IPS DF 6.9 (cell line): ENCODE measurements around the gene C16orf54.
"Not testable (repeated sequence)": the region's sequence is repeated elsewhere in the genome, so short reads cannot be mapped to it uniquely, and the experiment has no call there.

Experiments
- DNase-seq: peaks from one replicate; pipeline ENCODE4 v3.0.0-alpha.2; 2013; ENCODE audit warnings: low read depth, low spot score
- H3K27ac ChIP-seq: one replicate; pipeline ENCODE4 v1.5.1; 2013; ENCODE audit warnings: low read length, control low read depth
- H3K27me3 ChIP-seq: 2 replicates; pipeline ENCODE4 v1.6.1; 2013; ENCODE audit warnings: mild to moderate bottlenecking, low read length; ENCODE audit not compliant: control insufficient read depth, insufficient read depth
- H3K36me3 ChIP-seq: 2 replicates; pipeline ENCODE4 v1.6.1; 2013; ENCODE audit warnings: low read length; ENCODE audit not compliant: control insufficient read depth, insufficient read depth
- H3K4me1 ChIP-seq: 2 replicates; pipeline ENCODE4 v1.6.1; 2013; ENCODE audit warnings: low read length; ENCODE audit not compliant: control insufficient read depth, insufficient read depth
- H3K4me3 ChIP-seq: 2 replicates; pipeline ENCODE4 v1.5.1; 2013; ENCODE audit warnings: mild to moderate bottlenecking, low read length
- H3K9me3 ChIP-seq: 2 replicates; pipeline ENCODE4 v1.6.1; 2013; ENCODE audit warnings: low read length, inconsistent platforms; ENCODE audit not compliant: control insufficient read depth, insufficient read depth
- WGBS: extraction: QIAGEN DNeasy Blood & Tissue Kit; methylation state at CpG from one replicate; pipeline ENCODE4 v1.1.7; 2013; ENCODE audit warnings: mixed read lengths, missing lambda C conversion rate; ENCODE audit not compliant: insufficient read length, insufficient coverage; 5-methylcytosine and 5-hydroxymethylcytosine counted together

Gene C16orf54

GRCh38 chr16:29739927-29740629 is 5.7 kb downstream of the C16orf54 start:
- not testable (repeated sequence) for H3K27me3 ChIP-seq, H3K9me3 ChIP-seq, H3K4me1 ChIP-seq, DNase-seq, H3K36me3 ChIP-seq, H3K27ac ChIP-seq, H3K4me3 ChIP-seq
- WGBS, result 100% methylated on average over 1 of the region's 6 CpGs

GRCh38 chr16:29738514-29738913 is 7.3 kb downstream of the C16orf54 start:
- no peaks in the 10 kb centered on the region for H3K9me3 ChIP-seq
- H3K27me3 ChIP-seq, result no peaks in the 10 kb centered on the region
- no peak overlapping the region for H3K27ac ChIP-seq
- no peak overlapping the region for H3K4me3 ChIP-seq
- no peak for DNase-seq
- peaks cover 14% of the 10 kb centered on the region; the same call in 1 of the 2 replicates for H3K36me3 ChIP-seq
- WGBS, result no CpG with 5 or more reads among the region's 2 CpGs
- H3K4me1 ChIP-seq, result no peaks in the 10 kb centered on the region; the same call in 1 of the 2 replicates

DNA sequence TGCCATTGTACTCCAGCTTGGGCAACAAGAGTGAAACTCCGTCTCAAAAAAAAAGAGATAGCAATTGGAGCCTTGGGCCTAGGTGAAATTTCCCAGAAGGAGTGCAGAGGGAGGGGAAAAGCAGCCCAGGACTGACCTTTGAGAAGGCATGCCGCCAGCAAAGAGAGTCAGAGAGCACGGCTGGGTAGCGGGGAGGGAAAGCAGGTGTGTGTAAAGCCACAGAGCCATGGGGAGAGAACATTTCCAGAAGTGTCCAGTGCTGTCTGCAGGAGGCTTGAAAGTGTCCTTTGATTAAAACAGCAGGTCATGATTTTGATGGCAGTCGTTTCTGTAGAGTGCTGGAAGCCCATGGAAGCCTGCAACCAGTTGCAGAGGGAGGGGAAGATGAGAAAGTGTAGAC is 8.1 kb downstream of the C16orf54 start:
- no peak for DNase-seq
- H3K27me3 ChIP-seq, result no peaks in the 10 kb centered on the region
- H3K36me3 ChIP-seq, result peaks cover 16% of the 10 kb centered on the region; the same call in 1 of the 2 replicates
- no peaks in the 10 kb centered on the region; the same call in 1 of the 2 replicates for H3K4me1 ChIP-seq
- no CpG with 5 or more reads among the region's 5 CpGs for WGBS
- no peaks in the 10 kb centered on the region for H3K9me3 ChIP-seq
- no peak overlapping the region for H3K4me3 ChIP-seq
- no peak overlapping the region for H3K27ac ChIP-seq

- Histone ChIP-seq H3K4me1 (no peaks in the 10 kb centered on the region; the same call in 1 of the 2 replicates), H3K36me3 (peaks cover 18% of the 10 kb centered on the region; the same call in 1 of the 2 replicates), H3K9me3 (no peaks in the 10 kb centered on the region), H3K4me3 (no peak overlapping the region), H3K27ac (no peak overlapping the region), H3K27me3 (no peaks in the 10 kb centered on the region)
- DNase-seq, result no peak
- no CpG with 5 or more reads among the region's 6 CpGs for WGBS
Observed at GRCh38 chr16:29736764-29737163, 9.0 kb downstream of the C16orf54 start.

DNA sequence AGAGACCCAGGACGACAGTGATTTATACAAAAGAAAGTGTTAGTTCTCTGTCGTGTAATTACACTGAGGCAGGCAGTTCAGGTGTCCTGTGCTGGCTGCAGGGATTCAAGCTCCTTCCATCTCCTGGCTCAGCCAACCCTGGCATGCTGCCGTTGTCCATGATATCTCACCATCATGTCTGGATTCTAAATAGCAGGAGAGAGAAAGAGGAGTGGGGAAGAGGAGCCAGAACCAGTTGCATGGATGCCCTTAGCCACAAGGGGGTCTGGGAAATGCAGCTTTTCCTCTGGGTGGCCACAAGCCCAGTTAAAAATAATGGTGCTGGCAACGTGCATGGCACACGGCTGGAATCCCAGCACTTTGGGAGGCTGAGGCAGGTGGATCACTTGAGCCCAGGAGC is 9.7 kb downstream of the C16orf54 start:
- H3K27me3 ChIP-seq, result no peaks in the 10 kb centered on the region
- no peak overlapping the region for H3K4me3 ChIP-seq
- no CpG with 5 or more reads among the region's 5 CpGs for WGBS
- no peaks in the 10 kb centered on the region; the same call in 1 of the 2 replicates for H3K4me1 ChIP-seq
- no peak overlapping the region for H3K27ac ChIP-seq
- H3K9me3 ChIP-seq, result no peaks in the 10 kb centered on the region
- H3K36me3 ChIP-seq, result peaks cover 18% of the 10 kb centered on the region; the same call in 1 of the 2 replicates
- DNase-seq, result no peak

DNA sequence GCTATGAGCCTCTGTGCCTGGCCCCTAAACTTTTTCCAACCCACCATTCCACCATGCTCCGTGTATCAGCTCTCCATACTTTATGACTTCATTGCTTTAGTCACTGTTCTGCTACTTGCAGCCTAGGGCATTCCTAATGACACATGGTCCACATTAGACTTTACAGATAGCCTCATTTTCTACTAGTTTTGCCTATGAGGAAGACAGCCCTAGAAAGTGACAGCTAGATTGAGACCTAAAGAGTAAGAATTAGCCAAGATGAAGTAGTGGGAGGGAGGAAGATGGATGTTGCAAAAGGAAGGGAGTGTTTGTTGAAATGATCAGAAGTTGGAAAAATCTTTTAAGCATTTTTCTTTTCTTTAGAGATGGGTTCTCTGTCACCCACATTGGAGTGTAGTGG is 11.0 kb downstream of the C16orf54 start:
- H3K27ac ChIP-seq, result no peak overlapping the region
- no peaks in the 10 kb centered on the region for H3K9me3 ChIP-seq
- peaks cover 21% of the 10 kb centered on the region for H3K36me3 ChIP-seq
- WGBS, result no CpG with 5 or more reads among the region's 1 CpG
- no peaks in the 10 kb centered on the region for H3K27me3 ChIP-seq
- H3K4me3 ChIP-seq, result no peak overlapping the region
- H3K4me1 ChIP-seq, result no peaks in the 10 kb centered on the region; the same call in 1 of the 2 replicates
- no peak for DNase-seq

DNA sequence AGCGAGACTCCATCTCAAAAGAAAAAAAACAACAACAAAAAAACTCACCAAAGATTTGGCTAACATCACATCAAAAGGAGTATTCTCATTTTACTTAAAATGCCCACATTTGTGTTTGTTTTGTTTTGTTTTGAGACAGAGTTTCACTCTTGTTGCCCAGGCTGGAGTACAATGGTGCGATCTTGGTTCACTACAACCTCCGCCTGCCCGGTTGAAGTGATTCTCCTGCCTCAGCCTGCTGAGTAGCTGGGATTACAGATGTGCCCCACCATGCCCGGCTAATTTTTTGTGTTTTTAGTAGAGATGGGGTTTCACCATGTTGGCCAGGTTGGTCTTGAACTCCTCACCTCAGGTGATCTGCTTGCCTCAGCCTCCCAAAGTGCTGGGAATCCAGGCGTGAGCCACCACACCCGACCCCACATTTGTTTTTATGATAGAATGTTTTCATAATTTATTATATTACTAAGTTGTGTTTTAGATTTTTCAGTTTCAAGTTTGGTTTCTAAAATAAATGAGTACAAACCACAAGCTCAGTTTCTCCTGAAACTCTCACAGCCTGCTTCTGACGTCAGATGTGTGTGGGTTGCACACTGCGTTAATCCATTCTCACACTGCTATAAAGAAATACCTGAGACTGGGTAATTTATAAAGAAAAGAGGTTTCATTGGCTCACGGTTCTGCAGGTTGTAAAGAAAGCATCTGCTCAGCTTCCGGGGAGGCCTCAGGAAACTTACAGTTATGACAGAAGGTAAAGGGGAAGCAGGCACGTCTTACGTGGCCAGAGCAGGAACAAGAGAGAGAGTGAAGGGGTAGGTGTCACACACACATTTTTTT is 13.8 kb downstream of the C16orf54 start:
- not testable (repeated sequence) for H3K4me3 ChIP-seq, H3K4me1 ChIP-seq, H3K9me3 ChIP-seq, DNase-seq, H3K27me3 ChIP-seq, H3K27ac ChIP-seq
- no CpG with 5 or more reads among the region's 13 CpGs for WGBS
- peaks cover 28% of the 10 kb centered on the region for H3K36me3 ChIP-seq

DNA sequence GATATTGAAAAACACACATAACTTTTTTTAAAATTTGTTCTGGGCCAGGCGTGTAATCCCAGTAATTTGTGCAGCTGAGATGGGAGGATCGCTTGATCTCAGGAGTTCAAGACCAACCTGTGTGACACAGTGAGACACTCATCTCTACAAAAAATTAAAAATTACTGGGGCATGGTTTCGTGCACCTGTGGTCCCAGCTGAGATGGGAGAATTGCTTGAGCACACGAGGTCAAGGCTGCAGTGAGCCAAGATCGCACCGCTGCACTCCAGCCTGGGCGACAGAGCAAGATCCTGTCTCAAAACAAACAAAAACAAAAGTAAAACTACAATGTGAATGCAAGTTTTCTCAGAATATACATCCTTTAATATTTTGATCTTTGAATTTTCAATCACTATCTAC is 15.1 kb downstream of the C16orf54 start:
- H3K4me1 ChIP-seq, result no peaks in the 10 kb centered on the region
- H3K36me3 ChIP-seq, result peaks cover 23% of the 10 kb centered on the region
- no peaks in the 10 kb centered on the region for H3K9me3 ChIP-seq
- no CpG with 5 or more reads among the region's 7 CpGs for WGBS
- no peaks in the 10 kb centered on the region for H3K27me3 ChIP-seq
- no peak for DNase-seq
- H3K4me3 ChIP-seq, result no peak overlapping the region
- no peak overlapping the region for H3K27ac ChIP-seq

- Histone ChIP-seq H3K36me3 (peaks cover 20% of the 10 kb centered on the region), H3K4me3 (no peak overlapping the region), H3K27ac (no peak overlapping the region), H3K9me3 (no peaks in the 10 kb centered on the region), H3K27me3 (no peaks in the 10 kb centered on the region), H3K4me1 (no peaks in the 10 kb centered on the region)
- no peak for DNase-seq
- no CpG with 5 or more reads among the region's 6 CpGs for WGBS
Observed at GRCh38 chr16:29729116-29729521, 16.7 kb downstream of the C16orf54 start.

GRCh38 chr16:29727452-29727851 is 18.3 kb downstream of the C16orf54 start:
- Histone ChIP-seq H3K27ac (no peak overlapping the region), H3K36me3 (peaks cover 16% of the 10 kb centered on the region)

More at GRCh38 chr16:29727452-29727851, 18.3 kb downstream of the C16orf54 start:
- DNase-seq, result no peak
- Histone ChIP-seq H3K4me3 (no peak overlapping the region), H3K4me1 (no peaks in the 10 kb centered on the region), H3K9me3 (no peaks in the 10 kb centered on the region), H3K27me3 (no peaks in the 10 kb centered on the region)
- WGBS, result no CpG with 5 or more reads among the region's 7 CpGs
